Astrocyte (in vitro differentiated cells and primary cell): ENCODE measurements around the gene ATP1B1.

Experiments
- CTCF ChIP-seq: IDR thresholded peaks from 2 replicates; pipeline ENCODE4 v1.5.1; 2011; ENCODE audit warnings: low read depth, mild to moderate bottlenecking, inconsistent platforms, low read length, moderate library complexity; ENCODE audit not compliant: insufficient read depth
- EZH2 ChIP-seq: IDR thresholded peaks from 2 replicates; pipeline ENCODE4 v1.6.1; 2012; ENCODE audit warnings: mild to moderate bottlenecking, low read length, inconsistent platforms; ENCODE audit not compliant: insufficient read depth

- TF ChIP-seq CTCF (no peak), EZH2 (no peak)
Observed at GRCh38 chr1:169143346-169143745, 36.9 kb downstream of the ATP1B1 start.
